Fibroblast of lung (primary cell): ENCODE results near the gene LRRC47.

Experiments
- EZH2 ChIP-seq: IDR thresholded peaks from 2 replicates; pipeline ENCODE4 v1.5.1; 2012; ENCODE audit warnings: low read length, control low read depth, mild to moderate bottlenecking; ENCODE audit errors: missing control alignments
- TF ChIP-seq, protein P1 (sequence below), 2 donors: IDR thresholded peaks in 1 of 2; conservative IDR thresholded peaks in 1 of 2; 1 replicate in 1 of 2; 2 replicates in 1 of 2; pipeline ENCODE4 v1.5.1; 2011 to 2012; ENCODE audit warnings: low read length in 2 of 2, control low read depth in 1 of 2, inconsistent platforms in 1 of 2, low read depth in 1 of 2, mild to moderate bottlenecking in 1 of 2

DNA sequence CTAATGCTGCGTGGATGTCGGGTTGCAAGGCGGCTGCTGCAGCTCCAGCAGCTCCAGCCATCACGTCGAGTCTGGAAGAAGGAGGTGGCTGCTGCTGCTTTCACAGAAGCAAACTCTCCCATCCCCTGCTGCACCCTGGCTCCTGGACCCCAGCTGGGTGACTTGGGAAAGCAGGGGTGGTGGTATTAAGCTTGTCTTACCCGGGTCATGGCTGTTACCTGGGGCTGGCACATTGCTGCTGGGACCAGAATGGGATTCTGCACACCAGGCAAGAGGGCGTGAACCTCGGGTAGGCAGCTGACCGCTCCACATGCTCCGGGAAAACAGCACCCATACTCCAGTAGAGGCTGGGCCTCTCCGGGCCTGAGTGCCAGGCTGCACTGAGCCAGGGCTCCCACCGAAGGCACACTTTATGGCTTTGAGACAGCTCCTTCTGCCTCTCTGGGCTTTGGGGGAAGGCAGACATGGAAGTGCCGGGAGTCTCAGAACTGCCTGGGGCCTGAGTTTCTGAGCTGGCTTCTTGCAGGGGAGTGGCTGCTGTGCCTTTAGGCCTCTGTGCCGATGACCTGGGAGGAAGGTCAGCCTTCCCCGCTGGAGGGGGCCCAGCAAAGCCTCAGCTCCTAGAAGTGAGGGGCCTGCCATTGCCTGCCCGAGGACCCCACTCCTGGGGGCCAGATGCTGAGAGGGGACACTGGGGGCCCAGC is 22.6 kb downstream of the LRRC47 start:
- TF ChIP-seq, protein P1, sequence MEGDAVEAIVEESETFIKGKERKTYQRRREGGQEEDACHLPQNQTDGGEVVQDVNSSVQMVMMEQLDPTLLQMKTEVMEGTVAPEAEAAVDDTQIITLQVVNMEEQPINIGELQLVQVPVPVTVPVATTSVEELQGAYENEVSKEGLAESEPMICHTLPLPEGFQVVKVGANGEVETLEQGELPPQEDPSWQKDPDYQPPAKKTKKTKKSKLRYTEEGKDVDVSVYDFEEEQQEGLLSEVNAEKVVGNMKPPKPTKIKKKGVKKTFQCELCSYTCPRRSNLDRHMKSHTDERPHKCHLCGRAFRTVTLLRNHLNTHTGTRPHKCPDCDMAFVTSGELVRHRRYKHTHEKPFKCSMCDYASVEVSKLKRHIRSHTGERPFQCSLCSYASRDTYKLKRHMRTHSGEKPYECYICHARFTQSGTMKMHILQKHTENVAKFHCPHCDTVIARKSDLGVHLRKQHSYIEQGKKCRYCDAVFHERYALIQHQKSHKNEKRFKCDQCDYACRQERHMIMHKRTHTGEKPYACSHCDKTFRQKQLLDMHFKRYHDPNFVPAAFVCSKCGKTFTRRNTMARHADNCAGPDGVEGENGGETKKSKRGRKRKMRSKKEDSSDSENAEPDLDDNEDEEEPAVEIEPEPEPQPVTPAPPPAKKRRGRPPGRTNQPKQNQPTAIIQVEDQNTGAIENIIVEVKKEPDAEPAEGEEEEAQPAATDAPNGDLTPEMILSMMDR (conservative IDR thresholded peaks at IDR 0.05 in 1 of 2, IDR thresholded peaks at IDR 0.05 in 1 of 2; ENCODE audit: low read depth in 1 of 2, low read length in 2 of 2), result no peak
- TF ChIP-seq EZH2, result no peak
